Measurements from ENCODE around the gene SCAI. TPM values are rescaled to one million over a fixed set of nuclear protein-coding genes. Genes with fewer than 3 reads are reported as not detected.

Gene SCAI
- total RNA-seq, 1 experiment from 2014 or later = 4.7 TPM

GRCh38 chr9:125133403-125134329, 9.7 kb downstream of the SCAI start:
- TF ChIP-seq TCF7L2 (IDR thresholded peaks at IDR 0.05; ENCODE audit: low read depth, low read length) = no peak
- TF ChIP-seq POLR2AphosphoS5 (IDR thresholded peaks at IDR 0.05; ENCODE audit: low read depth, low read length) = no peak
- no peak for TF ChIP-seq CTCF (IDR thresholded peaks at IDR 0.05)
- no peak for TF ChIP-seq REST (IDR thresholded peaks at IDR 0.05; ENCODE audit: insufficient read depth in 1 of 2, low read depth in 2 of 2, low read length in 1 of 2)
- no peak for TF ChIP-seq SIN3A (IDR thresholded peaks at IDR 0.05; ENCODE audit: borderline replicate concordance, insufficient read depth, low read depth, low read length)
- in situ Hi-C loops (cut with HindIII; ENCODE audit: low pct_unique_long_range_greater_than_20kb, low sequenced_read_pairs) (no loop called here), intact Hi-C loops (cut with micrococcal nuclease; ENCODE audit: unreplicated experiment) (no loop called here)
- Histone ChIP-seq H3K4me3 (ENCODE audit: low read depth in 2 of 2, low read length in 2 of 2) (no peak overlapping the region), H3K36me3 (ENCODE audit: control insufficient read depth, insufficient read depth, low read length) (no peaks in the 10 kb centered on the region), H3K4me1 (ENCODE audit: control insufficient read depth, insufficient read depth, low read length) (no peaks in the 10 kb centered on the region), H3K27me3 (ENCODE audit: control insufficient read depth, insufficient read depth, low read length) (no peaks in the 10 kb centered on the region), H3K27ac (ENCODE audit: low read length) (no peak overlapping the region), H3K9me3 (ENCODE audit: control insufficient read depth, insufficient read depth, low read depth, low read length) (no peaks in the 10 kb centered on the region; the same call in 1 of the 2 replicates)
- CTCF ChIA-PET = no interaction called here
- DNase-seq (ENCODE audit: low read depth, low spot score) (no peak), ATAC-seq (no peak)
- POLR2A ChIA-PET = no interaction called here
- BruUV-seq (replicated peaks) = TSS peak; percentile 62

GRCh38 chr9:125131778-125132177, 11.6 kb downstream of the SCAI start:
- H3K27me3 ChIP-seq (ENCODE audit: control insufficient read depth, insufficient read depth, low read length) = no peaks in the 10 kb centered on the region
- H3K36me3 ChIP-seq (ENCODE audit: control insufficient read depth, insufficient read depth, low read length) = no peaks in the 10 kb centered on the region
- H3K4me3 ChIP-seq (ENCODE audit: low read depth in 2 of 2, low read length in 2 of 2) = no peak overlapping the region
- intact Hi-C loops (cut with micrococcal nuclease; ENCODE audit: unreplicated experiment) = no loop called here
- ATAC-seq (no peak), DNase-seq (ENCODE audit: low read depth, low spot score) (no peak)
- H3K9me3 ChIP-seq (ENCODE audit: control insufficient read depth, insufficient read depth, low read depth, low read length) = no peaks in the 10 kb centered on the region; the same call in 1 of the 2 replicates
- in situ Hi-C loops (cut with HindIII; ENCODE audit: low pct_unique_long_range_greater_than_20kb, low sequenced_read_pairs) = no loop called here
- no peak overlapping the region for H3K27ac ChIP-seq (ENCODE audit: low read length)
- BruUV-seq (replicated peaks) = no TSS peak
- no peaks in the 10 kb centered on the region for H3K4me1 ChIP-seq (ENCODE audit: control insufficient read depth, insufficient read depth, low read length)
- ChIA-PET CTCF (no interaction called here), POLR2A (no interaction called here)
- TF ChIP-seq REST (IDR thresholded peaks at IDR 0.05; ENCODE audit: insufficient read depth in 1 of 2, low read depth in 2 of 2, low read length in 1 of 2) (no peak), TCF7L2 (IDR thresholded peaks at IDR 0.05; ENCODE audit: low read depth, low read length) (no peak), SIN3A (IDR thresholded peaks at IDR 0.05; ENCODE audit: borderline replicate concordance, insufficient read depth, low read depth, low read length) (no peak), CTCF (IDR thresholded peaks at IDR 0.05) (no peak), POLR2AphosphoS5 (IDR thresholded peaks at IDR 0.05; ENCODE audit: low read depth, low read length) (no peak)

Data from Panc1 (cell line).